B cell (primary cell): ENCODE data around the gene NUBPL.

Source experiments
- CTCF ChIP-seq: fragments of 200-600 bp; IDR thresholded peaks from one replicate; pipeline ENCODE4 v1.8.0; 2022; ENCODE audit warnings: antibody characterized with exemption, mild to moderate bottlenecking
- EZH2 ChIP-seq: IDR thresholded peaks from 2 replicates; pipeline ENCODE4 v1.6.1; 2012; ENCODE audit warnings: borderline replicate concordance, low read depth, mild to moderate bottlenecking, moderate library complexity, low read length; ENCODE audit not compliant: insufficient read depth, poor library complexity, severe bottlenecking

GRCh38 chr14:31672709-31673108 lies 111.5 kb downstream of the NUBPL start:
- TF ChIP-seq CTCF, result no peak
- no peak for TF ChIP-seq EZH2
